Stimulated activated CD8-positive, alpha-beta memory T cell treated with anti-CD3 and anti-CD28 coated beads, Interleukin-15, amount 100 ng/mL, for 4 hours (primary cell): Measurements from ENCODE around the gene NATD1.
"Not testable (repeated sequence)": the region's sequence is repeated elsewhere in the genome, so short reads cannot be mapped to it uniquely, and the experiment has no call there.

Experiments
- DNase-seq, 2 donors: peaks; one replicate each; pipeline ENCODE4 v3.0.0-alpha.2; 2020; ENCODE audit warnings: low read depth in 2 of 2

NATD1 gene

DNA sequence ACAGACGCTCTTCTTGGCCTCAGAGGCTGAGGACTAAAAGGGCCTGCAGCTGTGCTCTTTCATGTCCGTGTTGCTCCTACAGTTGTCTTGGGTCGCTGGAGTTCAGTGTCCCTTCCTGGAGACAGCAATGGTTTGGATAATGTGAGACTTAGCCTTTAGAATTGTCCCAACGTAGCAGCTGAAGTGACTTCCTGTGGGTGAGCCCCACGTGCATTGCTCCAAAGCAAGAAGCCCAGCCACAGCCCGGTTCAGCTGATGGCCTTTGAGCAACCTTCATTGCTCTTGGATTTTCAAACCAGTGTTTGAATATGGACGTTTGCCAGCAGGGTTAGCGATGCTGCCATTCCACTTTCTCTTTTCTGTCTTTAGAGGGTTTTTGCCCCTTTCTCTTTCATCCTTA is 59.0 kb downstream of the NATD1 start:
- no peak for DNase-seq

DNA sequence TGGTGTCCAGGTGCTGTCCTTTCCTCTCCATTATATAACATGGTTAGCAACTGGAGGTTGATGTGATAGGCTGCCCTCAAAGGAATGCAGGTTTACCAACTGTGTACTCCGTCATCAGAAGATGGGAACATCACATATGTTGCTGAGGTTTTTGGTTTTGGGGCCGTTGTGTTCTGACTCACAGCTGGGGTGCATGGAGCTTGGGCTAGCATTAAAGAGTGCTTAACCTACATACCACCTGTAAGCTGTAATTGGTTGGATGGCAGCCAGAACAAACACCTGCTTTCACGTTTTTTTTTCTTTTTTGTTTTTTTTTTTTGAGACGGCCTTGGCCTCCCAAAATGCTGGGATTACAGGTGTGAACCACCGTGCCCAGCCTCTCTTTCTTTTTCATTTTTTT is 60.2 kb downstream of the NATD1 start:
- no peak for DNase-seq

DNA sequence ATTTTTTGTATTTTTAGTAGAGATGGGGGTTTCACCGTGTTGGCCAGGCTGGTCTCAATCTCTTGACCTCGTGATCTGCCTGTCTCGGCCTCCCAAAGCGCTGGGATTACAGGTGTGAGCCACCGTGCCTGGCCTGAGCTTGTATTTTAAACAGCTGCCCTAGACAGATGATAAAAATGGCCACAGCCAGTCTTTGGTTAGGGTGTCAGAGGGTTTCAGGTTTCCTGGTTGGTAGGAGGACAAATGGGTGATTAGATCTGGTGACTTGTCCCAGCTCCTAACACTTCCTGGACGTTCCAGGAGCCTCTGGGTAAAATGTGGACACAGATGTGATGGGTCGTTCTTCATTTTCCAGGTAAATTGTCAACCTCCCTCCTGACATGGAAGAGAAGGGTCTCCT is 60.8 kb downstream of the NATD1 start:
- DNase-seq: not testable (repeated sequence)

DNA sequence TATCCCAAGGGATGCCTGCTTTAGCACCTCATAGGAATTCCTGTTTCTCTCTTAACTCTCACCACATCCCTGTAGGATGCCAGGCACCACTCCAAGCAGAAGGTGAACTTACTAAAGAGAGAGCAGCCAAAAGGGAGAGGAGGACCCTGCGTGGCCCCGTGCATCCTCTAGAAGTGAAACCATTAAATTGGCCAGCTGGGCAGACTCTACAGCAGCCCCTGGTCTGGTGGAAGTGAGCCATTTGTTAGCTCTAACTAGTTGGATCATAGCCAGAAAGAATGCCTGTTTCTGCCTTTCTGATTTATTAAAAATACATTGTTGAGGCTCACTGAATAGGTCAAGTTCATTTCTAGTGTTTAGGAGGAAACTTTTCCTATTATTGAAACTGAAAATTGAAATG is 61.5 kb downstream of the NATD1 start:
- DNase-seq: no peak

DNA sequence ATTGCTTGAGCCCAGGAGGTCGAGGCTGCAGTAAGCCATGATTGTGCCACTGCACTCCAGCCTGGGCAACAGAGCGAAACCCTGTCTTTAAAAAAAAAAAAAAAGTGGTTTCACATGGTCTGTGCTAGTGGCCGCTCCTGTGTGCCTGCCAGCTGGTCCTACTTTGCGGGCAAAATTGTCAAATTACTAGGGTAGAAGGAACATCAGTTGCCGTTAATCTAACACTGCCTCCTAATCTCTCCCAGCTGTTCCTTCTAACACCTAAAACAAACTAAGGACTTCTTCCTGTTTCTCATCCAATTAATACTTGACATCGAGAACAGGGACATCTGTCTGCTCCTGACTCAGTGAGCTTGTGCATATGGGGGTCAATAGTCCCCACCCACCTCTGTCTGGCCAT is 63.1 kb downstream of the NATD1 start:
- DNase-seq: no peak

DNA sequence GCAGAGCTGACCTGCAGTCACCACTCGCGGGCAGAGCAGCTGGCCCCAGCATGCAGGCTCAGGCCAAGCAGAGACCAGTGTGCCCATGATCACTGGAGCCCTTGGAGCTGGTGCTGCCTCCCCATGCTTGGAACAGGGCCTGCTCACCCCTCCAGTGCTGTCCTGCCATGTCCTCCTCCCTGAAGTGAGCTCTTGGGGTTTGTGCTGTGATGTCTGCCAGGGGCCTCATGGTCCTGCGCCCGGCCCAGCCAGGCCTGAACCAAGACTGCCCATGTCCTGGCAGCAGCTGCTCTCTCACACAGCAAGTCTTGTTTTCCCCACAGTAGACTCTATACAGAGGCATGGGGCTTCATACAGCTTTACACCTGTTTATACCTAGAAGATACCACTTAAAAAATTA is 63.8 kb downstream of the NATD1 start:
- DNase-seq: no peak
